Cortex of kidney (tissue), 1 donor: ENCODE data around the gene MYCBP.
"Not testable (repeated sequence)": the region's sequence is repeated elsewhere in the genome, so short reads cannot be mapped to it uniquely, and the experiment has no call there.

Experiments used
- DNase-seq: peaks from one replicate; lab custom pipeline; 2025; lab: John Stamatoyannopoulos, UW

MYCBP gene

DNA sequence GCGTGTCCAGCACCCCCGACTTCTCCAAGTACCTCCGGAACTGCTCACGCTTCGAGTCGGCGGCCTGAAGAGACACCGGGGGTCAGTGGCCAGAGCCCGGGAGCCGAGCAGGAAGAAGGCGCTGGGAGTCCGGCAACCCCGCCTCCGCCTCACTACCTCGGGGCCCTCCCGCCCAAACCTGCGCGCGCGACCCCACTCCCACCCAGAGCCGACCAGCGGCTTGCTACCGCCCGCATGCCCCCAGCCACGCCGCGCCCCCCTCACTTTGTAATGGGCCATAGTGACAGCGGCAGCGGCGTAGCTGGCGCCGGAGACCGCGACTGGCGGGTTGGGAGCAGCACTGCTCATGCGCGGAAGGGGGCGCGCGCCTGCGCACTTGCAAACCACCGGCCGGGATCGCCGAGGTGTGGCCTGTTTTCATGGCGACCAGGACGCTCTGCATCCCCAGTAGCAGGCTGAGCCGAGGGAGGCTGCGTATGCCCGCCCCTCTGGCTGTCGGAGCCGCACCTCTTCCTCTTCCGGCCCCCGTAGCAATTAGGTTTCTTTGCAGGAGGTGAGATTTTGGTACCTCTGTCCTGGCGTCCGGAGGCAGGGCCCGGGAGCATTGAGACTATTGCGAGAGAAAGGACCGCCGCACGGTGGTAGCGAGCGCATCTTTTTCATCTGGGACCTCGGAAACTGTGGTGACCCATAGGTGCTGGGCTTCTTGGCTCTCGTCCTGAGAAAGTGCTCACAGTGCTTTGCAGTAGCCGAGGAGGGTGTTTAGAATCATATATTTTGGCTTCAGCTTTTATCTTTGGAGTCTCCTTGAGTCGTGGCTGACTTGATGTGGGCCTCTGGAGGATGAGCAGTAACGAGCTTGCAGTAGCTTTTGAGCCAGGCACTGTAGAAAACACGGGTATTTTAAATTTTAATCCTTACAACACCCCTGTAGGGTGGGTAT is at the start of gene MYCBP:
TSS of gene MYCBP (minus strand) at position 322 of the 943 bp plus-strand sequence. CDS start at position 279, 43 bp downstream.
- peak; percentile 33 for DNase-seq

DNA sequence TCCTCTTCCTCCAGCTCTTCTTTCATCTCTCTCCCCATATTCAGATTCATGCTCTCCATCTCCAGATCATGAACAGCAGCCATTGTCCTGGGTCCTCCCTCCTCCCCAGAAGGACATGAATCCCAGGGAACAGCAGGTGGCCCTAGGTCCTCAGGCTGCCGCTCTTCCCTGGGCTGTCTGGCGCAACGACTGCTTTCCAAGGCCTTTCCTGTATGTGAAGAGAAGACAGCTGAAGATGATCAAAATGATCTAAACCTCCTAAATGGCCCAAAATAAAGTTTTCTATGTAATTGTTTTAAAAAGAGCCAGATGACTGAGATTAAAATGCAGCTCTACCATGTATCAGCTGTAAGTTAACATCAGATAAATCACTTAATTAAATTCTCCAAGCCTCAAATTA is 46.0 kb upstream of the MYCBP start:
- DNase-seq, result no peak

GRCh38 chr1:38918568-38918967 is 45.4 kb upstream of the MYCBP start:
- no peak for DNase-seq

GRCh38 chr1:38917772-38918171 is 44.6 kb upstream of the MYCBP start:
- DNase-seq, result no peak

DNA sequence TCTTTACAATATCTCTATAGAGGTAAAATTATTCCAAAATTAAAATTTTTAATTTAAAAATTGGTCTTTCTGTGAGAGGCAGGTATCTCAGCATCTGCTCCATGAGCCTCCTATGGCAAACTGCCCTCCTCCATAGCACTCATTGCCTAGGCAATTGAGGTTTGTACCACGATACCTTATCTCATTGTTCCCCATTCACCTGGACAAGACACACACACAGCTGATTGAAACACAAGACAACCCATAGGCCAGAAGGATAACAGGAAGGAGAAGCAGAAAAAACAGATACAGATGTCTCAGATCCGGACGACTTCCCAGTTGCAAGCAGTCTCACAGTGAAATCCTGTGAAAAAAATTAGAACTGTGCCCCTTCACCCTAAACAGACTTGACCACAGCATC is 44.2 kb upstream of the MYCBP start:
- no peak for DNase-seq

DNA sequence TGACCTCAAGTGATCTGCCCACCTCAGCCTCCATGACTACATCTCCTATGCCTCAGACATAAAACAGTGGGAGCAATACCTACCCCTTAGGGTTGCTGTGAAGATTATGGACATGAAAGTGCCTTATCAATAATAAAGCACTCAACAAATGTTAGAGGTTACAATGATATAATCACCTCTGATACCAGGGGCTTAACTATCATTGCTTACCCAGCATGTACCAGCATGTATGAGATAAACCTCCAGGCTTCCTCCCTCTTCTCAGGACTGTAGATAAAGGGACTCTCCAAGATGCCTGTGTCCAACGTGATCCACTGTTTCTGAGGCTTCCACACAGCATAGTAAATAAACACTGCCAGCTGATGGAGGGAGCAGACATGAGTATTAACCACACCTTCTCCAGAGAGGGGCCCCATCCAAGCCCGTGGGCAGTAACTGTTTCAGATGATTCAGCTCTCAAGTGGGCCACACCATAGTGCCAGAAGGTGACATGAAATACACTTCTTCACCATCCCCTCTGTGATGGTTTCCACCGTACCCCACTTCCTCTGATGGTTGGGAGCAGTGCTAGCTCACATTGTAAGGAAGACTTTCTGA is 42.3 kb upstream of the MYCBP start:
- DNase-seq, result no peak

GRCh38 chr1:38914908-38915307 is 41.8 kb upstream of the MYCBP start:
- DNase-seq, result not testable (repeated sequence)

DNA sequence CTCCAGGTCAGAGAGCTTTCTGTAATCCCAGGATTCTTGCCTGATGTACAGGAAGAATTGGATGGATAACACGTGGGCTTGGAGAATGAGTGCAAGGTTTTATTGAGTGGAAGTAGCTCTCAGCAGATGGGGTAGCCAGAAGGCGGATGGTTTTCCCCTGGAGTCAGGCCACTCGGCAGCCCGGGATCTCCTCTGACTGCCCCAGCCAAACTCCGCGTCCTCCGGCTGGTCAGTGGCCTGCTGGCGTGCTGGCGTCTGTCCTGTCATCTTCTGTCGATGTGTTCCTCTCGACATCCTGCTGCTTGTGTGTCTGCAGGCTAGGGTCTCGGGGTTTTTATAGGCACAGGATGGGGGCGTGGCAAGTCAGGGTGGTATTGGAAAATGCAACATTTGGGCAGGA is 35.7 kb upstream of the MYCBP start:
- DNase-seq, result no peak

- no peak for DNase-seq
These were observed 32.8 kb upstream of the MYCBP start for GRCh38 chr1:38905985-38906384.

GRCh38 chr1:38899560-38899959 is 26.4 kb upstream of the MYCBP start:
- DNase-seq, result no peak

DNA sequence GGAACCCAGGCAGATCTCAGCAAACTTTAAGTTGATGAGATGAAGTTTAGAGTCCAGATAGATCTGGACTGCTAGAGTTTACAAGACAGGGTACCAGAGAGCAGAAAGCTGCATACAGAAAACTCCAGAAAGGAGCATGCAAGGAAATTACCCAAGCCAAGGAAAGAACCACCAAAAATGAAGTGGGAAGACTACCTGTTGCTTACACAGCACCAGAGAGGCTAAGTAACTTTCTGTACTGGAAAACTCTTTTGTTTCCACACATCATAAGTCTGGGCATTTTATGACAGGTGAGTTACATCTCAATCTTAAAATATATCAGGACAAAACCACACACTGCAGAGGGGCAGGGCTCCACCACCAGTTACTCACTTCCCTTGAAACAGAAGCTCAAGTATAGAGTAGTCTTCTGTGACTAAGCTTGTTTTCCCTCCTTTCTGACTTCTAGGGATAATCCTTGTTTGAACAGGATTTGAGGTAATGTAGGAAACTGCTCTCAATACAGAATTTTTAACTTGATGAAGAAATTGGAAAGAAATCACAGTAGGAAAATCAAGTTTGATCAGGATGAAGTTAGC is 25.6 kb upstream of the MYCBP start:
- no peak for DNase-seq

- DNase-seq, result no peak
These were observed 23.0 kb upstream of the MYCBP start for GRCh38 chr1:38896169-38896568.

DNA sequence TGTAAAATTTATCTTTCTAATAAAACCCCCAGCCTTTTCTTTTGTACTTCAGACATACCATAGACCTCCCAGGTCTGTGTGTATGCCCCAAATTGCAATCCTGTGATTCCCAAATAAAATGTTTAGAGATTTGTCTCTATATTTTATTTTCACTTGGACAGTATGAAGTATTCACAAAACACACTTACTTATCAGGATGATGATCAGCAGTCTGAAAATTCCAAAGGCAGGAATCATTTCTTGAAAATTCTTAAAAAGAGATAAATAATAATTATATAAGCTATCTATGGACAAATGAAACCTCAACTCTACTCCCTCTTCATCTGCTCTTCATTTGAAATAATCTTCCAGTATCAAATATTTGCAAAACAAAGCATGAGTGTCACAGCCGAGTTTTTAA is 19.8 kb upstream of the MYCBP start:
- DNase-seq, result no peak

GRCh38 chr1:38891753-38892152 is 18.6 kb upstream of the MYCBP start:
- DNase-seq, result no peak

- DNase-seq, result no peak
These were observed 16.4 kb upstream of the MYCBP start for GRCh38 chr1:38889589-38889988.

GRCh38 chr1:38888423-38889333 is 15.5 kb upstream of the MYCBP start:
- no peak for DNase-seq

- no peak for DNase-seq
These were observed 11.9 kb upstream of the MYCBP start for GRCh38 chr1:38885092-38885491.

DNA sequence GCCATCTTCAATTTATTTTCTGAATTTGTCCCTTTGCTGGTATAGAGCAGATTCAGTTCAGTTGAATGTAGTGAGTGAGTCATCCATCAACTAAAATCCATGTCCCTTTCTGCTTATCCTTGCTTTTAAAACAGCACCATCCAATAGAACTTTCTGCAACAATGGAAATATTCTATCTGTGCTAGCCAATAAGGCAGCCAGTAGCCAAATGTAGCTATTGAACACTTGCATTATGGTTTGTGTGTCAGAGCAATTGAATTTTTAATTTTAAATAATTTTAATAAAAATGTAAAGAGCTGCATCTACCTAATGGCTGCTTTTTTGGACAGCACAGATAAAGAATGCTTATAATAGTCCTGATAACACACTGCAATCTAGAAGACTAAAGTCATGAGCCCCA is 8.3 kb upstream of the MYCBP start, which contains the start of gene GJA9:
TSS of gene GJA9 (minus strand) at position 101 of the 400 bp plus-strand sequence. CDS start 5,489 bp downstream, outside the sequence.
- no peak for DNase-seq

DNA sequence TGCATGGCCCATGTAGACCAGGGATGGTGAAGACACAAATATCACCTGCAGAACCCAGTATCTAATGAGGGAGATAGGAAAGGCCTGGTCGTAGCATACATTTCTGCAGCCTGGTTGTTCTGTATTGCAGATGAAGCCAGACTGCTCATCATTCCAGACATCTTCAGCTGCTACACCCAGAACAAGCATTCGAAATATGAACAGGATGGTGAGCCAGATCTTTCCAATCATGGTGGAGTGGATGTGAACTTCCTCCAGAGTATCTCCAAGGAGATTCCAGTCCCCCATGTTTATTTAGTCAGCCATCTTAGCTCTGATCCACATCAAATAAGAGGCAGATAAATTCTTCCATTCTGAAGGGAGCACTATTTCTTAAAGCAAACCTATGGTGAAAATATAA is 2.7 kb upstream of the MYCBP start:
- DNase-seq, result no peak

- DNase-seq, result no peak
These were observed 634 bp downstream of the MYCBP start for GRCh38 chr1:38872401-38873026.

- DNase-seq, result no peak
These were observed 2.2 kb downstream of the MYCBP start for GRCh38 chr1:38870996-38871395.
